Amniotic epithelial cell (primary cell): ENCODE measurements around the gene TMEM191B.
"Not testable (repeated sequence)": the region's sequence is repeated elsewhere in the genome, so short reads cannot be mapped to it uniquely, and the experiment has no call there.

Experiments
- DNase-seq: peaks from one replicate; pipeline ENCODE4 v3.0.0-alpha.2; 2010; ENCODE audit warnings: low read depth

TMEM191B gene

GRCh38 chr22:18558516-18558915 is 30.9 kb downstream of the TMEM191B start:
- not testable (repeated sequence) for DNase-seq

GRCh38 chr22:18558939-18559338 is 31.3 kb downstream of the TMEM191B start:
- not testable (repeated sequence) for DNase-seq

GRCh38 chr22:18560099-18560974 is 32.7 kb downstream of the TMEM191B start:
- DNase-seq: not testable (repeated sequence)

GRCh38 chr22:18570509-18571246 is 43.1 kb downstream of the TMEM191B start:
- not testable (repeated sequence) for DNase-seq

- not testable (repeated sequence) for DNase-seq
These were observed 46.0 kb downstream of the TMEM191B start for GRCh38 chr22:18573483-18574164.

- DNase-seq: not testable (repeated sequence)
These were observed 47.0 kb downstream of the TMEM191B start for GRCh38 chr22:18574555-18574954.

- not testable (repeated sequence) for DNase-seq
These were observed 48.1 kb downstream of the TMEM191B start for GRCh38 chr22:18575686-18576085.

- not testable (repeated sequence) for DNase-seq
These were observed 49.7 kb downstream of the TMEM191B start for GRCh38 chr22:18577090-18577818.

- peak; percentile 1 for DNase-seq
These were observed 50.2 kb downstream of the TMEM191B start for GRCh38 chr22:18577847-18578246.
